Jurkat, Clone E6-1 (cell line): Measurements from ENCODE around the gene SUPT4H1.

Source experiments
- DNase-seq: peaks from one replicate; pipeline ENCODE4 v3.0.0-alpha.2; 2011; ENCODE audit warnings: low read depth, low spot score
- H3K4me3 ChIP-seq: 2 replicates; pipeline ENCODE4 v1.5.1; 2011; ENCODE audit warnings: mild to moderate bottlenecking, low read length, control low read depth, moderate library complexity

SUPT4H1 gene

DNA sequence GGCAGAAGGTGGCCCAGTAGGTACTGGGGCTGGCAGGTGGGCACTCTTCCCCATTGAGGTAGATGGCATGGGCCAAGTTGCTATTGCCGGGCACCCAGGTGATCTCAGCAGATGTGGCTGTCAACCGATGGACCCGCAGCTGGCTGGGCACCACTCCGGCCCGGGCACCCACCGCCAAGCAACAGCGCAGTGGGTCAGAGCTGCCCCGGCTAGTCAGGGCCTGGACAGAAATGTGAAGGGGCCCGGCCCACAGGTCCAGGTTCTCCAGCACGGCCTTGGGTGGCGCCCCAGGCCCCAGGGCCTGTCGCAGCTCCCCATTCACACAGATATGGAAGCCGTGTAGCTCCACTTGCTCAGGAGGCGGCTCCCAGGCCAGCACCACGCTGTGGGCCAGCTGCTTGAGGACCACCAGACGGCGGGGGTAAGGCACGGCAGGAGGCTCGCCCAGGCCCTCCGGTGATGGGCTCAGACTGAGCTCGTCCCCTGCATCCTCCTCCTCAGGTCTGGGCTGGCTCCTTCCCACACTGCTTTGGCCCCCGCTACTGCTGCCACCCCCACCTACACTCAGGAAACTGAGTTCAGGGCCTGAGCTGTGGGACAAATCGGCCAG, 39.9 kb downstream of the SUPT4H1 start:
- no peak overlapping the region for H3K4me3 ChIP-seq
- no peak for DNase-seq

DNA sequence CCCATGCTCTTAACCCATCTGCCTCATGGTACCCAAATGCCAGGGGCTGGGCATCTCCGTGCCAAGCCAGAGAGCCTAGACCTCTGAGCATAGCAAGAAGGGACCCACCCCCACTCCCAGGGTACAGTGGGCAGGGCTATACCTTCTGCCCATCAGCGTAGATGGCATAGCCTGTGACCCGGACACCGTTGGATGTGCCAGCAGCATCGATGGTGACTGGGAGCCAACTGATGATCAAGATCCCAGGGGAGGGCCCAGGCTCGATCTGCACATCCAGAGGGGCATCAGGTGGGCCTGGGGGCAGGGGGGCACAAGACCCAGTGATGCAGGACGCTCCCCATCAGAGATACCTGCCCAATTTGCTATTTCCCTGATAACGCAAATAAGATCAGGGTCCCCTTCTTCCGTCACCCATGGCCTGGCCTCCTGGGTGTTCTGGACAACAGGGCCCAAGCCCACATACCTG, 40.5 kb downstream of the SUPT4H1 start:
- no peak for DNase-seq
- no peak overlapping the region for H3K4me3 ChIP-seq

DNA sequence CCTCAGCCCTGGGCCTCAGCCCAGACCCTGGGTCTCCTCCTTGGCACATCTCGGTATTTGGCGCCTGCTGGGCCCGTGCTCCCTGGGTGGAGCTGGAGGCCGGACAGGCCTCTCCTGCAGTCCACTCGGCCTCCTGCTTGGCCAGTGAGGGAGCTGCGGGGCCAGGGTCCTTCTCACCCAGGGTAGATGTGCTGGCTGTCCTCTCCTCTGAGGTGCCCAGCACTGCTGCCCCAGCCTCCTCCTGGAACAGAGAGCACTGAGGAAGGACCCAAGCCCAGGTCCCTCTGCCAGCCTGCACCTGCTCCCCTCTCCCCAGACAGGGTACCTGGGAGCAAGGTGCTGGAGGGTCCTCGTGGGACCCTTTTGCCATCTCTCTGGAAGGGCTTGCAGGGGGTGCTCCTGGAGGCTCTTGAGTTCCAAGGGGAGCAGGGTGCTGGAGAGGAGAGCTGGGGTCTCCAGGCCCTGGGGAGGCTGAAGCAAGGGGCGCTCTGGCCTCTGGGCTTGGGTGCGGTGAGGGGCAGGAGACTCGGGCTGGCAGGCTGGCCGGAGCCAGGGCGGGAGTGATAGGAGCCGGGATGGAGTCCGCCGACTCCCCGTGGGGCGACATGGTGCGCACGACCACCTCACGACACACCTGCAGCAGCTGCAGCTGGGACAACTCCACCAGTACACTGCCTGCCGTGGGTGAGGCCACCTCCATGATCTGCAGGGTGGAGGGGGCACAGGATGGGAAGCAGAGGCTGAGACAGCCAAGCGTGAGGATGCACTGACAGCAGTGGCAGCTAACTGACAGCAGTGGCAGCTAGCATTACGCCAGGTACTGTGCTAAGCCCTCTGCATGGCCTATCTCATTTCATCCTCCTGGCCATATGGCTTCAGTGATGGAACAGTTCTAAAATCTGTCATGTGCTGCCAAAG, 41.2 kb downstream of the SUPT4H1 start:
- H3K4me3 ChIP-seq: no peak overlapping the region
- DNase-seq: no peak

DNA sequence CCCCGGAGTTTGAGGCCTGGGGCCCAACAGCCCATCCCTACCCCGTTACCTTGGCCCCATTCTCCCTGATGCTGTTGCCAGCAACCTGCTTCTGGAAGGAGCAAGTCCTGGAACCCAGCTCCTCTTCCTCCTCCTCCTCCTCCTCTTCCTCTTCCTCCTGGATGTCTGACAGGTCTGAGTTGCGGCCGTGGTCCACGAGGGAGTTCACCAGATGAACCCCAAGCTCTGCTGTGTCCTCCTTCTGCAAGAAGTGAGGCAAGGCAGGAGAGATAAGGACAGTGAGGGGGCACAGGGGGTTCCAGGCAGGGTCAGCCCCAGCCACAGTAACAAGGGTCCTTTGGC, 42.1 kb downstream of the SUPT4H1 start:
- DNase-seq: no peak
- H3K4me3 ChIP-seq: no peak overlapping the region

DNA sequence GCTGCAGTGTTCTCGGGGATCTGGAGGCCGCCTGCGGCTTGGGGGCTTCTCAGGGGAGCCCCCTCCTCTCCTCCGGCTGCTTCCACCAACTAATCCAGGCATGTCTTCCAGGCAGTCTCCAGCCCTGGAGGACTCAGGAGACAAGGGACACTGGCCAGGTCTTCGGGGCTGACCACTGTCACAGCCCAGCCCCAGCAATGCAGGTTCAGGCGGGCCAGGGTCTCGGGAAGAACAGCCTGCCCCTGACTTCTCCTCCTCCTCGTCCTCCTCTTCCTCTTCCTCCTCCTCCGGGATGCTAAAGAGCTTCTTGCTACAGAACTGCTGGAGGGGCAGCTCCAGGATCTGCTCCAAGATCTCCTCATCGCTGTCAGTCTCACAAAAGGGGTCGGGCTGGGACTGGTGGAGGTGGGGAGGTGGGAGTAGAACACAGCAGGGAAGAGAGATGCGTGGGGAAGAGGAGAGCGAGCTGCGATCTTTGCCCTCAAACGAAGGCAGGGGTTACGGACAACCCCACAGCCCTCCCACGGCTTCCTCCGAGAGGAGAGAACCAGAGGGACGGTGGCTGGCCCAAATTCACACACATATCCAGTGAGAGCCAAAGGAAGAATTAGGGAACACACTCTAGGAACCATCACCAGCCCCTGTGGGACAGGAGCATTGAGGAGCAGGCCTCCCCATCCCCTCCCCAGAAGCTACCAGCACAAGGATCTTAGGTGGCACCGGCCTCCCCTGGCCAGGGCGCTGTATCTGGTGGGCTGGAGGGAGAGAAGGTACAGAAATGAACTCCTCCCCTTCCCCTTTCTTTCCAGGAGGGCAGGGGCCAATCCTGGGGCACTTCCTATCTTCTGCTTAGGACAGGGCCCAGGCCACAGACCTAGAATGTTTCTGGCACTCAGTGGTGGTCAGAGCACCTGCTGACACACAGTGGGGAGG, 42.8 kb downstream of the SUPT4H1 start:
- DNase-seq: no peak
- H3K4me3 ChIP-seq: no peak overlapping the region

DNA sequence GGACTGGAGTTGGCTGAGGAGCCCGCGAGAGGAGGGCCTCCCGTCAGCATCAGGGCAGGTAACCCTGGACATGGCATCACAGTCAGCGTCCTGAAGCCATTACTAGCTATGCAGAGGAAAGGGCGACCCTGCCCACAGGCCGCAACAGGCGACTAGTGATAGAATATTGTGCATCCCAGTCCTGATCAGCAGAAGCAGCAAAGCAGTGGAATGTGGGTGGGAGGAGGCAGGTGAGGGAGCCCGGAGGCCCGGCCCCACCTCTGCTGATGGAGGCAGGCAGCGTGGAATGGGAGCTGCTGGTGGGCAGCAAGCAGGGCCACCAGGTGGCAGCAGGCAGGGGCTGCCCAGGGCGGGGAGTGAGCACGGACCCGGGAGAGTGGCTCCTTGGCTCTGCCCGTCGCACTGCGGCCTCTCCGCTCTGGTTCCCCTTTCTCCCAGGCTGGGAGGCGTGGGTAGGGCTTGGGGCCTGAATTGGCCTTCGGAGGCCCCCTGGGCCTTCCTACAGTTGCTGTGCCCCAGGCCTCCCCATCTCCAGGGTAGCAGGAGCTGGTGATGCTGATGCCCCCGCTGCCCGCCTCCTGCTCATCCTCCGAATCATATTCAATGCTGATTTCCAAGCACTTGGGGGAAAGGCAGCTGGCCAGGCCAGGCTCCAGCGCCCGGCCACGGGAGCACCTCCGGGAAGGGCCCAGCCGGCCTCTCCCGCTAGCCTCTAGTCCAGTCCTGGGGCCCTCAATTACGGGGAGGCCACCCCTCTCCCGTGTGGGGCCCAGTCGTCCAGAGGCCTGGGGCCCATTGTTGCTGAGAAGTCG, 43.6 kb downstream of the SUPT4H1 start:
- DNase-seq: no peak
- H3K4me3 ChIP-seq: no peak overlapping the region

DNA sequence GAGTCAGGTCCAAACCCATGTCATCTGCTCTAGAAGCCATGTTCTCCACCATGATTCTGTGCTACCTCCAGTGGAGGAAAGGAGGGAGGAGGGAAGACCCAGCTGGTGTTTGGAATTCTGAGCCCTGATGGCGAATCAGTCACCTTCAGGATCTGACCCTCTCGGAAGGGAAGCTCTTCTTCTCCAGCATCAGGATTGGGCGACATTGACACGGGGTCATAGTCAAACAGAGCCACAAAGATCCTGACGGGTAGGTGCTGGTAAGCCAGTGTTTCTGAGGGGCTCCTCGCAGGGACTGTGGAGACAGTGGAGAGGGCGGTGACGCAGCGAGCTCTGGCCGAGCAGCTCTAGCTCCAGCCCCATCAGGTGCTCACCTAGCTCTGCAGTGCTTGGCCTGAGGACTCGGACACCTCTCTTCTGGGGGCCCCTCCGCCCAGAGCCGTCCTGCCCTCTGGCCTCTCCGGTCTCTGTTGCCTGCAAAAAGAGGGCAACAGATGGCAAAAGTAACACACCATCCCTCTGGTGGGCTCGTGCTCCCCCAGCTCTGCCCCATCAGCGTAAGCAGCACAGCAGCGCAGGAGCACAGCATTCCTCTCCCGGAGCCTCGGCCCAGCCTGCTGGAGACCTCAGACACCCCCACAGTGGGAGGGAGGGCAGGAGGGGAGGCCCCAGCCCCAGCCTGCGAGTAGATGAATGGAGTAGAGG, 44.4 kb downstream of the SUPT4H1 start:
- DNase-seq: no peak
- H3K4me3 ChIP-seq: no peak overlapping the region

DNA sequence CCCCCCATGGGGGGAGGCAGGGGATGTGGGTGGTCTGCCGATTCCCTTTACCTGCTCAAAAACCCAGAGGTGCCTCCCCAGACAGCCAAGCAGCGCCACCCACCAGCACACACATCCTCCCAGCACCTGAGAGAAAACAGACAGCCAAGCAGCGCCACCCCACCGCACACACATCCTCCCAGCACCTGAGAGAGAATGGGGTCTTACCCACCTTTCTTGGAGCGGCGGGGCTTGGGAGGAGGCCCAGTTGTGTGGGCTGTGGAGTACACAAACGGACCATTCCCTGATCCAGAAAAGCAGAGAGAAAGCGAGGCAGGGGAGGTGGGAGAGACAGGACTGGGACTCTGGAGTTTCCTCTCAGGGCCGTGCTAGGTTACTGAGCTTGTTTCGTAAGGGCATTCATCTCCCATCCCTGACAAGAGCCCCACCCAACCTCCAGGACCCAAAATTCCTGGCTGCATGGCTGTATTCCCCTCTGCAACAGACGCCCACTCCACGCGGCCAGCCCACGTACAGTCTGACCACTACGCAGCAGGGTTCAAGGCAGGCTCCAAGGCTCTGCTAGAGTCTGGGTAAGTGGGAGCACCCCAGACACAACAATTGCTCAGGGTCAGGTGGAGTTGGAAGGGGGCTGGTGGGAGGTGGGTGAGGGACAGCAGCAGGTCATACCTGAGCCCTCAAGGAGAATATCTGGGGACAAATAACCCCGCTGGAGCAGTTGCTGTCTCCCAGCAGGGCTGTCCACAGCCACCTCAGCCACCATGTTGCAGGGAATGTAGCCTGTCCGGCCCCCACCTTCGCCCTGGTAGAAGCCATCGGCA, 45.7 kb downstream of the SUPT4H1 start:
- DNase-seq: no peak
- H3K4me3 ChIP-seq: no peak overlapping the region

DNA sequence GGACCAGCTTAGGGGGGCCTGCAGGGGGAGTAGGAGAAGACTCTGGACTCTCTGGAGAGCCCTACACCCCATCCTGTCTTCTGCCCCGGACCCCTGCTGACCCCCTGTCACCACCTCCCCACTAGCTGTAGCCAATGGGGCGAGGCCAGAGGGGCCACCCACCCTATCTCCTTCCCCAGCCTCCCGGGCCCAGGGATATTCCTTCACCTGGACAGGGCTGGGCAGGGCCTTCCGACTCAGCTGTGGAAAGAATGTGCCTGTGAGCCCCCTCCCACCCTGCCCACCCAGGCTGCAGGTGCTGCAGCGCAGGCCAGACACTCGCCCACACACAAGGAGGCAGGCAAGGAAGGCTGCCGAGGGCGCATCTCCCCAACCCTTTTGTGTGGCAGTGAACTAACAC, 46.4 kb downstream of the SUPT4H1 start:
- no peak for DNase-seq
- no peak overlapping the region for H3K4me3 ChIP-seq

DNA sequence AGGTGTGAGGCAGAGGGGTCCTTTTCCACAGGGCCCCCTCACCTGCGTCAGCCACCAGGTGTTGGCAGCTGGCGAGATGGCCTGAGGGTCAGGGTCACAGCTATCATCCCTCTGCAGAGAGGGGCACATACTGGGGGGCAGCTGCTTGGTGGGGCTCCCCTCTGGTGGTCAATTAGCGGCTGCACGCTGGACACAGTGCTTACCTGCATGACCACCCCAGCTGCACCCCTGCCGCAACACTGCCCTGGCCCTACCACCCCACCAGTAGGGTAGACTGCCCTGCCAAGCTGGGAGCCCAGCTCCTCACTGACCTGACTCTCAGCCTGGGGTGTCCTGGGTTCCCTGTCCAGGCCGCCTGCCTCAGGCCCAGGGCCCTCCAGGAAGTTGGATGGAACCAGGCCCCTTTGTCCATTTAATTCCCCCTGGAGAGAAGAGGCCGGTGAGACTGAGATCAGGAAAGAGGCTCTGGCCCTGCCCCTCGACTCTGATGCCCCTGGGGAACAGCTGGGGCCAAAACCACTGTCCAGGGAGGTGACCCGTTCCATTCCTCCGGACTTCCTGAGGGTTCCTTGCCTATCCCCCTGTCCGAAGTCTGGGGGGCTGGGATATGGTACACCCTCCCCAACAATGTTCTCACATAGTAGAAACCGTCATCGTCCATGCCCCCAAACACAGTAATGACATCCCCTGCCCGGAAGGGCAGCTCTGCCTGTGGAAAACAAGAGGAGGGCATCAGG, 47.1 kb downstream of the SUPT4H1 start:
- no peak for DNase-seq
- no peak overlapping the region for H3K4me3 ChIP-seq

DNA sequence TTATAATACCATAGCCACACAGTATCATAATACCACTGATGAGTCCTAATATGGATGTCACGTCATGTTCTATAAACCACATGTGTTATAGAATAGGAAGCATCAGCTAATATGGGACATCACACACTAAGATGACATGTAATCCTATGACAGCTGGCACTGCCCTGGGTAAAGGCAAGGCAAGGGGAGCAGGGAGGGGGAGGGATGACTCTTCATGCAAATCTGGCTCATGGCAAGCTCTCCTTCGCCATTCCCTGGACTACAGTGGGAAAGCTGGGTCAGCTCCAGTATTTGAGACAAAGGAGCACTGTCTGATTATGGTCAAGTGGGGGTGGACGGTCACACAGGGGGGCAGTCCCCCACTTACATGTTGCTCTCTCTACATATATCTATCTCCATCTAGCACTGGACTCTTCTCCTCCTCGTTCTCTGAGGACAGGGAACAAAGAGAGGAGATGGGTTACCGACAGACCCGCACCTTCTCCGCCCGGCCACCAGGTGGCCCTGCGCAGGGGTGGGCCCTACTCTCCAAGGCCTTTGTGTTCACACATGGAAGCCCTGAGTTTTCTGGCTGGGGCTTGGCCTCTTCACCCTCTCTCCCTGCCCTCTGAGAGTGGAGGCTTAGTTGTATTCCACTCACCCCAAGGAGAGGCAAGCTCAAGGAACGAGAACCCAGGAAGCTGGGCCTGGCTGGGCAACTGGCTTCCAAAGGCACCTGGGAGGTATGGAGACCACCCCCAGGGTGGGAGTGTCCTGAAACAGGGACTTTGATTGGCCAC, 47.8 kb downstream of the SUPT4H1 start:
- DNase-seq: peak; percentile 57
- H3K4me3 ChIP-seq: no peak overlapping the region

DNA sequence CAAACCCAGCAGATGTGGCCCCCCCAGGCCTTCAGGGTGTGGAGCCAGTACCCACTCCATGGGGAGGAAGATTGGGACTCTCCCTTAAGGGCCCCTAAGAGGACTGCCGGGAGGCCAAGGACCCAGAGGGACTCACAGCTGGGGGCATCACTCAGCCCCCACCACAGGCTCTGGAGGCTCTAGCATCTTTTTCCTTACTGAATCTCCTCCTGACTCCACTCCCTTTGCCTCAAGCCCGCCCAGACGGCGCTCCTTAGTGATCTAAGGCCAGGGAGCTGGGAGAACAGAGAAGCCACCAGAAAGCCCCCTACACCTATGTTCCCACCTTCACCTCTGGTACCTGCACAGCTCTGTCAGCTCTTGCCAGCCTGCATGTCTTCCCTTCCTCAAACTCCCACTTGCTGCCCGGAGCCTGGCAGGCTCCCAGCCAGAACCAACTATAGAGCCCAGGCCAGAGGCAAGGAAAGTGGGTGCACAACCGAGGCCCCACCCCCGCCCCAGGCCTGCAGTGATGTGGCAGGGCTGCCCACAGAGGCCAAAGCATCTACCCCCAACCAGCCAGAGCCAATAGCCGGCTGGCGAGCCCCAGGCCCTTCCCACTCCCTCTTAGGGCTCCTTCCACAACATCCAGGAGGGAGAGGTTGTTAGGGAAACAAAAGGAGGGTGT, 48.9 kb downstream of the SUPT4H1 start:
- no peak overlapping the region for H3K4me3 ChIP-seq
- DNase-seq: no peak

DNA sequence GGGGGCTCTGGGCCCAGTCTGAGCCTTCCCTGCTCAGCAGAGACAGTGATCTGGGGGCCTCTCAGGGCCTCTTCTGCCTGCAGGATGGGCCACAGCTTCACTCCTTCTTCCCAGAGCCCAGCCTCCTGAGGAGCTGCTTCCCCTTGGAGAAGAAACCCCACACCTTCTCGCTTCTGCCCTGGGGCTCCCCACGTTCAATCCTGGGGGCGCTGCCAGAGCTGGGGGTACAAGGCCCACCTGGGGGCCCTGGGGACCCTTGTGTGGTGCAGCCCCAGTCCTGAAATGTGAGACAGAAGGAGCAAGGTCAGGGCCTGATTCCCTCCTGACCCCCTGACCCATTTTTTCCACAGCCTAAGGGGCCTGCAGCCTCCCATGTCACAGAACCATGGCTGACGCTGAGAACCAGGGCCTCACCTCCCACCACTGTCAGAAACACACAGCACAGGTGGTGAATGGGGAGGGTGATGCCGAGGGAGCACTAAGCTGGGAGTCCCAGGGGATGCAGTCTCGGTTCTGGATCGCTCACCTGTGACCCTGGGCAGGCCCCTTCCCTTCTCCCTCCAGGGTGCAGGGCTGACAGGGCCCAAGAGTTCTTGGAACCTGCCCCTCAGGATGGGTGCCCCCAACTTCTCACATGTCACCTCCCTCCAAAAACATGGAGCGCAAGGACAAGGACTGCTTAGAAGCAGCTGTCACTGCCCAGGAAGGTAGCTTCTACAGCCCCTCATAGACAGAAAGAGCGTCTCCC, 49.7 kb downstream of the SUPT4H1 start:
- no peak for DNase-seq
- no peak overlapping the region for H3K4me3 ChIP-seq

DNA sequence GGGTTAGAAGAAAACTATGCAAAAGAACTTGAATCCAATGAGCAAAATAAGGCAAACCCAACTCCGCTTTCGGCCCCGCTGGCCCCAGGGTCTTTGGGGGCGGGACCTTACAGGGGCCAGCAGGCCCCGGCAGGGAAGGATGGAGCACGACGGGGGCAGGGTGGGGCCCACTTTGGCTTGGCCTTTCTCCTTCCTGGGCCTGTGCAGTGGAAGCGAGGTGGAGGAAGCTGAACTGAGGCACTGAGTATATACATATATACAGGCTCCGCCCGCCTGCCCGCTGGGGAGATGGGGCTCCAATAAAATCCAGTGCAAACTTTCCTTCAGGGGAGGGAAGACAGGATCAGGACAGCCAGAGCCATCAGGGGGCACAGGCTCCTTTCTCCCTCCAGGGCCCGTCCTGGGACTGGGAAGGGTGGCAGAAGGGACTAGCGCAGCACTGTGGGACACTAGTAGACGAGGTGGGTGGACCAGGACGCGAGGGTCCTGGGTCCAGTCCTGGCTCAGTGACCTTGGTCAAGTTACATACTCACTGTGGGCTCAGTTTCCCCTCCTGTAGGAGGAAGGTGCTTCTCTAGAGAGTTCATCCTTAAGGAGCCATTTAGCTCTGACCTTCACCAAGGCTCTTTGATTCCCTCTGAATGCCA, 50.4 kb downstream of the SUPT4H1 start:
- DNase-seq: no peak
- no peak overlapping the region for H3K4me3 ChIP-seq

DNA sequence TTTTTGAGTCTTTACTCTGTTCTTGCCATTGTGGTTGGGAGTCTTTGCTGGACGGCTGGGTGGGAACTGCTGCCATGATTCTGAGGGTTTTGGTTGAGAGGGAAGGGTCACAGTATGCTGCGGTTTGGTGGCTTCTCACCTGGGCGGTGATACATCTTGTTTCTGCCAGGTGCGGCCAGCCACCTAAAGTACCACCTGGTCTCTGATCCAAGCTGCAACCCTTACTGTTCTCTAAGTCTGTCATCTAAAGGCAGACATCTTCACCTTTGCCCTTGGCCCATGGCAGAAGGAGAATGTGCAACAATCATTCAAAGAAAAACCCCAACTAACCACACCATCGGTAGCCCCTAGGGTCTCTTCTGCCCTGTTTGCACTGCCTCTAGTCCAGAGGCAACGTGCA, 51.7 kb downstream of the SUPT4H1 start:
- no peak for DNase-seq

More for the DNA sequence above, 51.7 kb downstream of the SUPT4H1 start:
- H3K4me3 ChIP-seq: no peak overlapping the region
